ENCODE results near the gene LGALSL.

The LGALSL gene

DNA sequence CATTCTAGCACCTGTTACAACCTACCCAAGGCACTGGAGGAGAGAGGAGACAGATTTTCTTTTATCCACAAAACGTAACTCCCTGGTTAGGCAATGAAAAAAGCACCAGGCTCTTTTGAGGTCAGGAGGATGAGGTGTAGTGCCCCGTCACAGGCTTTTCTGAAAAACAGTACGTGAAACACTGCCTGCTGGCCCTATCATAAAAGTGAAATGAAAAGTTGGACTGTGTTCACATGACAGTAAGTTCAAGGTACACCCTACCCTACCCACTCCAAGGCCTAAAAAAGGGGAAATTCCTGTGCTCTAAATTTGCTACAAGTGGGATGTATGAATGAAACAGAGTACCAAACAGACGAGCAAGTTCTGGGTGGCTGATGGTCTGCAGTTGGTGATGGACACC is 17.6 kb downstream of the LGALSL start:
- no peak overlapping the region for H3K4me3 Mint-ChIP-seq
- H3K4me1 Mint-ChIP-seq, result peaks cover 9% of the 10 kb centered on the region
- peaks cover 2% of the 10 kb centered on the region for H3K27me3 Mint-ChIP-seq
- H3K36me3 Mint-ChIP-seq, result no peaks in the 10 kb centered on the region
- ATAC-seq (ENCODE audit: low read depth) (no peak), DNase-seq (ENCODE audit: low spot score in 2 of 2) (no peak)
- H3K9me3 Mint-ChIP-seq, result no peaks in the 10 kb centered on the region
- H3K27ac Mint-ChIP-seq, result no peak overlapping the region

DNA sequence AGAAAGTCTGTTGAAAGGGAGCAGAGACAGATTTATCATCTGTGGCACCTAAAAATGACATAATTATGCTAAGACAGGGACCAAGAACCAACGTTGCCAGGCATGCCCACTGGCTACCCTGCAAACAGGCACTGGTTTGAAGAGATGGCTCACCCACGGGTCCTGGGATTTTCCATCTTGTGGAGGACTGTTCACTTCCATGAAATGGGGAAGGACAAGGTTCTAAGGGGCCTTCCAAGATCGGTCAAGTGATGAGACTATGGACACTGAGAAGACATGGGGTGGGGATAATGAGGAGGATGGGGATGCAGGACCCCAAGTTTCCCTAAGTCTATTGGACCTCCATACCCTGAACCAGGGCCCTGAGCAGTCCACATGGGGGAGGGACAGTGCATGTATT is 18.9 kb downstream of the LGALSL start:
- peaks cover 9% of the 10 kb centered on the region for H3K4me1 Mint-ChIP-seq
- DNase-seq (ENCODE audit: low spot score in 2 of 2) (no peak), ATAC-seq (ENCODE audit: low read depth) (no peak)
- no peaks in the 10 kb centered on the region for H3K36me3 Mint-ChIP-seq
- no peak overlapping the region for H3K27ac Mint-ChIP-seq
- H3K9me3 Mint-ChIP-seq, result no peaks in the 10 kb centered on the region
- no peak overlapping the region for H3K4me3 Mint-ChIP-seq
- peaks cover 2% of the 10 kb centered on the region for H3K27me3 Mint-ChIP-seq

DNA sequence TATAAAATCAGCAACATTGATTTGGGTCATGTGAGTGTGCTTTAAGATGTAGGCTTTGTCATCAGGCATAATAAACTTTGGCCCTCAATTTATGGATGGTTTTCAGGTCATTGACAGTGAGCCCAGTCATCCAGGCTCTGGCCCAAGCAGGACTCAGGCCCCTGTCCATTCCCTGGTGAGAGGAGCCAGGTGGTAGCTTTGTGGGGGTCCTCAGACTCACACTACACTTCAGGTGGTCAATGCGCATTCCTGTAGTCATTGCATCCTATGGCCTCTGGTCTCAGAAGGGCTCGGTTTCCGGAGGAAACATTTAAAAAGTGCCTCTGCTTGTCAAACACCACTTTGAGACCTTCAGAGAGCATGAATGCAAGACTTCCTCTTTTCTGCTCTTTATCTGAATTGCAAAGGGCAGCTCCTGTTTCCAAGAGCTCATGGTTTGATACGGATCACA is 20.2 kb downstream of the LGALSL start:
- ATAC-seq (ENCODE audit: low read depth) (peak; percentile 86), DNase-seq (ENCODE audit: low spot score in 2 of 2) (no peak)
- no peaks in the 10 kb centered on the region for H3K36me3 Mint-ChIP-seq
- H3K27me3 Mint-ChIP-seq, result peaks cover 2% of the 10 kb centered on the region
- no peak overlapping the region for H3K4me3 Mint-ChIP-seq
- peaks cover 9% of the 10 kb centered on the region for H3K4me1 Mint-ChIP-seq
- no peak overlapping the region for H3K27ac Mint-ChIP-seq
- H3K9me3 Mint-ChIP-seq, result no peaks in the 10 kb centered on the region

DNA sequence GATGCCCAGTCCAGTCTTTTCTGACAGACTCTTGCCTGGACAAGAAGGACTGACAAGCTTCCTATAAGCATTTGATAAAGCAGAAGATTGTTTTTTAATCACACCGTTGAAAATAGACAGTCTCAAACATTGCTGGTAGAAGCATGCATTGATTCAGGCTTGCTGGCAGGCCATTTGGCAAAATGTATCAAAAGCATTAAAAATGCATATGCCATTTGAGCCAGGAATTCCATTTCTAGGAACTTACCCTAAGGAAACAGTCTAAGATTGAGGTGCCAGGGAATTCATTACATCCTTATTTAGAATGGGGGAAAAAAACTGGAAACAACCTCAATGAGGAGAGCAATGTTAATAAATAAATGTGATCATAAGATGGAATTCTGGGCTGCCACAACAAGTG is 20.7 kb downstream of the LGALSL start:
- peaks cover 9% of the 10 kb centered on the region for H3K4me1 Mint-ChIP-seq
- H3K9me3 Mint-ChIP-seq, result no peaks in the 10 kb centered on the region
- no peak for ATAC-seq (ENCODE audit: low read depth)
- H3K27ac Mint-ChIP-seq, result no peak overlapping the region
- no peaks in the 10 kb centered on the region for H3K36me3 Mint-ChIP-seq
- peaks cover 2% of the 10 kb centered on the region for H3K27me3 Mint-ChIP-seq
- no peak overlapping the region for H3K4me3 Mint-ChIP-seq
- no peak for DNase-seq (ENCODE audit: low spot score in 2 of 2)

DNA sequence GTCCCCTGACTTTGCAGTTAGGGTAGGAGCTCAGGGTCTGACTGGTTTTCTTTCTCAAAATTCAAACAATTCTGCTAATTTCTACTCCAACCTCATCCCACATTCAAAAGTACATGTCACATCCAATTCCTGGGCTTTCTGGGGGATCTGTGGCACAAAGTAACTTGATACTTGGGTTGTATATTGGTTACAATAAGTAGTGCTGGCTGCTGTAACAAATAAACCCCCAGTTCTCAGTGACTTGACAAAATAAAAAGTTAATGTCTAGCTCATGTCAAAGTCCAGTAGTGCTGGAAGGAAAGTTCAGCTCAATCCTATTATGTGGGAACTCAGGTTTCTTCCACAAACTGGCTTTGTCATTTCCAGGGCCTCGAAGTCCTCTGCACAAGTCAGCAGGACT is 23.1 kb downstream of the LGALSL start:
- no peak overlapping the region for H3K27ac Mint-ChIP-seq
- no peaks in the 10 kb centered on the region for H3K9me3 Mint-ChIP-seq
- H3K27me3 Mint-ChIP-seq, result peaks cover 2% of the 10 kb centered on the region
- no peaks in the 10 kb centered on the region for H3K36me3 Mint-ChIP-seq
- no peak overlapping the region for H3K4me3 Mint-ChIP-seq
- H3K4me1 Mint-ChIP-seq, result peaks cover 9% of the 10 kb centered on the region
- DNase-seq (ENCODE audit: low spot score in 2 of 2), result no peak
- ATAC-seq (ENCODE audit: low read depth), result no peak

DNA sequence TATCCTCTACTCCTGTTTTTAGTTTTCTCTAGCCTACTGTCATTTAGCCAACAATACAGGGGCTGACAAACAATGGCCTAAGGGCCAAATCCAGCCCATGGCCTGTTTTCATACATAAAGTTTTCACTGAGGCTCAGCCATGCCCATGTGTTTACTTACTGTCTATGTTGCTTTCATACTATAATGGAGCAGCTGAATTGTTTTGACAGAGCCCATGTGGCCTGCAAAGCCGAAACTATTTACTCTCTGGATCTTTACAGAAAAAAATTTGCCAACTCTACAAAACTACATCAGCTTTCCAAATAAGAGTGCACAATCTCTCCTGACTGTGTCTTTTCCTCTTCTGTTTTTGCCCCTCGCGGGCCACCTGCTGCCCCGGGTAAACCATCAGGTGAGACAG is 24.0 kb downstream of the LGALSL start:
- no peaks in the 10 kb centered on the region for H3K36me3 Mint-ChIP-seq
- H3K4me1 Mint-ChIP-seq, result peaks cover 9% of the 10 kb centered on the region
- no peaks in the 10 kb centered on the region for H3K9me3 Mint-ChIP-seq
- no peak overlapping the region for H3K27ac Mint-ChIP-seq
- DNase-seq (ENCODE audit: low spot score in 2 of 2), result no peak
- H3K4me3 Mint-ChIP-seq, result no peak overlapping the region
- H3K27me3 Mint-ChIP-seq, result peaks cover 2% of the 10 kb centered on the region
- no peak for ATAC-seq (ENCODE audit: low read depth)

DNA sequence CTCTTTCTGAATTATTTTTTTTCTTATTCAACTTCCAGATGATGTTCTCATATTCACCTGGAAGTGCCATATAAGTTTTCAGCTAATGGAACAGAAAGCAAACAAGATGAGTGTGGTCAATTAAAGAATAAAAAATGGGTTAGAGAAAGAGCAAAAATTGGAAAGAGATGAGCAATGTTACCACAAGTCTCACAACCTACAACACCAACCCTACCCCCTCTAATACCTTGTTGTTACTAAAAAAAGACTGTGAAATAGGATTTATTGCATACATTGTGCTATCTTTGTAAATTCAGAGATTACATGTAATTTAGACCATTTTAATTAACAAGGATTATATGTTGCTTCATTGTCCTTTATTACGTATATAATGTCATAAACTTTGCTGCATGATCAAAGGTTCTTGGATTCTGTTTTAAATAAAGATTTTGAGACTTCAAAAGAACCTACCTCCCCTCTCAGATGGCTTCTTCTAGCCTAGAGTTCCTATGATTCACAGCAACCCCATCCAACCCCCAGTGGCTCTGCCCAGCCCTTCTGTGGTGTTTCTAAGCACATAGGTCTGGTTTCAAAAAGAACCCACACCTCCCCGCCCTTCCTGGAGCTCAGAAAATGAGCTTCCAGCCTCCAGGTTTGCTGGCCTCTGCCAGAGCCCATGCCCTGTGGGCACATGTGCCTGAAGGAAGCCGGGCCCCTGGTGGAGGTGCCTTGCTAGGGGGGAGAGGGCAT is 24.7 kb downstream of the LGALSL start:
- Mint-ChIP-seq H3K27ac (no peak overlapping the region), H3K4me1 (peaks cover 9% of the 10 kb centered on the region), H3K4me3 (no peak overlapping the region), H3K27me3 (peaks cover 2% of the 10 kb centered on the region), H3K9me3 (no peaks in the 10 kb centered on the region), H3K36me3 (no peaks in the 10 kb centered on the region)
- DNase-seq (ENCODE audit: low spot score in 2 of 2) (no peak), ATAC-seq (ENCODE audit: low read depth) (no peak)

DNA sequence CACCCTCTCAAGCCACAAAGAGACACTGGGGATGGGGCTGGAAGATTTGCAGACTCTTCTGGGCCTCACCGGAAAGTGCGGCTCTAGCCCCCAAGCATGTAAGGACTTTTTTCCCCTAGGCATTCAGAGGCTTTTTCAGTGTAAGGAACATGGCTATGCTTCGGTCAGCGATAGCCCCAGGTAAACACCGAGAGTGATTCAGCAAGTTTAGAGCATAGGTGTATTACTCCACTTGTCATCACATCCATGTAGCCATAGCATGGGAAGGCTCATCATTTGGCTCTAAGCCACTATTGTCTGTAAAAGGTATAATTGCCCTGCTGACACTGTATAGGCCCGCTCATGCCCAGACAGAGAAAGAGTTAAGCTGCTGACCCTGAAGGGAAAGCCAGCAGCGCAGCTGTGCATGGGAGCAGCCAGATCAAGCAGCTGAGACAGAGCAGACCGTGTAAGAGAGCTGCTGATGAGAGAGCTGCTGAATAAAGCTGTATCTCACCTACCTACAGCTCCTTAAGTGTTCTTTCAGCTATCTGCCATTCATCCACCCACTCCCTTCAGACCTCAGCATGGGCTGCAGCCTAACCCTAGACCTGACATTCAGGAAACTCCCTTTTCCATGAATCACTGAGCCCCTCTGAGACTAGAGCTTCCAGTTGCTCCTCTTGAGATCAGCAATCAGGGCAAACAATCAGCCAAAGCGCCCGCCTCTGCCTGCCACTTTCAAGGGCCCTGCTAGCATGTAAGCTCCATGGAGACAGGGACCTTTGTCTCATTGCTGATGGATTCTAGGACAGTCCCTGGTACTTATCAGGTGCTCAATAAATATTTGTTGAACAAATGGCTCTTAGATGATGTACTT is 25.5 kb downstream of the LGALSL start:
- H3K4me1 Mint-ChIP-seq, result peaks cover 4% of the 10 kb centered on the region
- DNase-seq (ENCODE audit: low spot score in 2 of 2) (no peak), ATAC-seq (ENCODE audit: low read depth) (no peak)
- no peak overlapping the region for H3K27ac Mint-ChIP-seq
- peaks cover 2% of the 10 kb centered on the region for H3K27me3 Mint-ChIP-seq
- H3K4me3 Mint-ChIP-seq, result no peak overlapping the region
- H3K36me3 Mint-ChIP-seq, result no peaks in the 10 kb centered on the region
- H3K9me3 Mint-ChIP-seq, result no peaks in the 10 kb centered on the region

DNA sequence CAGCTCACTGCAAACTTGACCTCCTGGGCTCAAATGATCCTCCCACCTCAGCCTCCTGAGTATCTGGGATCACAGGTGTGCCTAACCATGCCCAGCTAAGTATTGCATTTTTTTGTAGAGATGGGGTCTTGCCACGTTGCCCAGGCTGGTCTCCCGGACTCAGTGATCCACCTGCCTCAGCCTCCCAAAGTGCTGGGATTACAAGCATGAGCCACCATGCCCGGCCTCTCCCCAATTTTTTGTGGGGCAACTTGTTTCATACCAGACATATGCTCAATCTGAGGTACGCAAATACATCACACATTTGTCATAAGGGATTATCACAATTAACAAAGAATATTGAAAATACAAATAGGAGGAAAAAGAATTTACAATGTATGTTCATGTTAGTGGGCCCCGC is 27.7 kb downstream of the LGALSL start:
- Mint-ChIP-seq H3K27ac (no peak overlapping the region), H3K4me1 (no peaks in the 10 kb centered on the region), H3K4me3 (no peak overlapping the region), H3K36me3 (no peaks in the 10 kb centered on the region), H3K27me3 (no peaks in the 10 kb centered on the region), H3K9me3 (no peaks in the 10 kb centered on the region)
- ATAC-seq (ENCODE audit: low read depth), result no peak
- DNase-seq (ENCODE audit: low spot score in 2 of 2), result no peak

DNA sequence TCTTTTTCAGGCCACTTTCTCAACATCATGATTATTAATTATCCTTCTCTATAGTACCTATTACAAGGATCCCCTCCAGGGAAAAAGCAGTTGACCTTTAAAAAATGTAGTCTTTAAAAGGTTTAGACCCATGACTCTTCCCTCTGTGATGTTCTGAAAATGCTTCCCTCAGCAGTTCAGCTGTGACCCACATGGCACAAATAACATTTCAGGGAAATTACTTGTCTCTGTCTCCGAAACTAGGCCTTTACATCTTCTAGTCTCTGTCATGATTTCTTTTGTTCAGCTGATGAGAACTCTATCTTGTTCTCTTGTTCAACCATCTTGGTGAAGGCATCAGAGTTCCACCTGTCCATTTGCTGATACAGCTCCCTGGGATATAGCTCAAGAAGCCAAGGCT is 28.3 kb downstream of the LGALSL start:
- ATAC-seq (ENCODE audit: low read depth), result no peak
- H3K9me3 Mint-ChIP-seq, result no peaks in the 10 kb centered on the region
- no peak overlapping the region for H3K4me3 Mint-ChIP-seq
- no peaks in the 10 kb centered on the region for H3K36me3 Mint-ChIP-seq
- H3K27ac Mint-ChIP-seq, result no peak overlapping the region
- no peak for DNase-seq (ENCODE audit: low spot score in 2 of 2)
- no peaks in the 10 kb centered on the region for H3K27me3 Mint-ChIP-seq
- no peaks in the 10 kb centered on the region for H3K4me1 Mint-ChIP-seq

DNA sequence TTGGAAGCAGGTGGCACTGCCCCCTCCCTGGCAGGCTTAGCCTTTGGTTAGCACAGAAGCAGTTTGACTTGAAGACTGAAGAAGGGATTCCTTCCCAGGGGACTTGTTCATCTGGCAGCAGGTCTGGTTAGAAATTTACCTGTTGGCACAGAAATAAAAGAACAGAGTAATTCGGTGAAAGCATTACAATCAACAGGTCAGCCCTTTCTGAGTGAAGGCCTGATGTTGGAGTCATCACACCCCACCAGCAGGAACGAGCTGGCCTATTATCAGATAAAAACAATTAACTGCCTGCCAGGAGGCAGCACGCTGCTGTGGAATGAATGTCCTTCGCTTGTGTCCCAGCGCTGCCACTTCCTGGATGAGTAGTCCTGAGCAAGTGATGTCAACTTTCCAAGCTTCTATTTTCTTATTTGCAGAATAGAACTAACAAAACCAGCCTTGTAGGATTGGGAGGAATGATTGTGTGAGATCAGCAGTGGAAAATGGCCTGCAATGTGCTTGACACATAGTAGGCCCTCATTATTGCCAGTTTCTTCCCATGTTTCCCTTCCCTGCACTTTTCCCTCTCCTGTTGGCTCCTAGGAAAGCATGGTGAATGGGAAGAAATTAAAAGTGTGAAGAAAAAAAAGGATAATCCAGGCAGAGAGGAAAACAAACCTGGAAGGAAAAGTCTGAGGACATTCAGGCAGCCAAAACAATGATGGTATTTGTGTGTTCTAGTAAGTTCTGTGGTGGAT is 29.0 kb downstream of the LGALSL start:
- Mint-ChIP-seq H3K4me3 (no peak overlapping the region), H3K27me3 (peaks cover 1% of the 10 kb centered on the region), H3K9me3 (no peaks in the 10 kb centered on the region), H3K36me3 (no peaks in the 10 kb centered on the region), H3K4me1 (no peaks in the 10 kb centered on the region), H3K27ac (no peak overlapping the region)
- ATAC-seq (ENCODE audit: low read depth) (no peak), DNase-seq (ENCODE audit: low spot score in 2 of 2) (no peak)

DNA sequence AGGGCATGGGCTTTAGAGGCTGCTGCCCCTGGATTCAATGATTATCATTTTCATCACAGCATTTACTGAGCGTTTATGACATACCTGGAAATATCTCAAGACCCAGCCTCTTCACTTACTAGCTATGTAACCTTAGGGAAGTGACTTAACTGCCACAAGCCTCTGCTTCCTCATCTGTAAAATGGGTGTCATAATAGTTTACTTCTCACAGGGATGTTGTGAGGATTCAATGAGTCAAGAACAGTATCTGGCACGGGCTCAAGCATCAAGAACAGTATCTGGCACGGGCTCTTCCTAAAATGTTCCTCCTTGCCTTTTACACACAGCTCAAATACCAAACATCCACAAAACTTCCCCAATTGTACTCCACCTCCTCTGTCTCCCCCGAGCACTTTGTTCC is 31.4 kb downstream of the LGALSL start:
- DNase-seq (ENCODE audit: low spot score in 2 of 2), result no peak
- H3K27ac Mint-ChIP-seq, result no peak overlapping the region
- ATAC-seq (ENCODE audit: low read depth), result no peak

DNA sequence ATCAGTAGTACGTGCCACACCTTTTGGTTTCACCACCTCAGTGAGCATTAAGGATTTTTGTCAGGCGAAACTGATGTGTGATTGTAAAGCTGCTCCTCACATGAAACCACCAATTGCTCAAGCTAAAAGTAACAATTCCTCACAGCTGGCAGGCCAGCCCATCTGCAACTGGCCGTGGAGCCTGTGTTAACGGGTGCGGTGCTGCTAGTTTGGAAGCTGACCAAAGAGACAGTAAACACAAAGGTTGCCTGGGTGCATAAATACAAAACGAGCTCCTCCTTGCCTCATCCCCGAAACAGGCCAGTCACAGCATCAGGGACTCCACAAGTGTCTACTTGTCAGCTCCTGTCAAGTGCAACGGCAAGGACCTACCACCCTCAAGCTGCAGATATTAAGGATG is 32.0 kb downstream of the LGALSL start:
- peaks cover 3% of the 10 kb centered on the region for H3K27me3 Mint-ChIP-seq
- H3K4me1 Mint-ChIP-seq, result peaks cover 4% of the 10 kb centered on the region
- no peak overlapping the region for H3K4me3 Mint-ChIP-seq
- no peaks in the 10 kb centered on the region for H3K9me3 Mint-ChIP-seq
- H3K27ac Mint-ChIP-seq, result no peak overlapping the region
- ATAC-seq (ENCODE audit: low read depth), result no peak
- H3K36me3 Mint-ChIP-seq, result no peaks in the 10 kb centered on the region
- no peak for DNase-seq (ENCODE audit: low spot score in 2 of 2)

More for the DNA sequence above, 31.4 kb downstream of the LGALSL start:
- Mint-ChIP-seq H3K9me3 (no peaks in the 10 kb centered on the region), H3K4me3 (no peak overlapping the region), H3K4me1 (peaks cover 4% of the 10 kb centered on the region), H3K27me3 (peaks cover 3% of the 10 kb centered on the region), H3K36me3 (no peaks in the 10 kb centered on the region)
